ENCODE measurements around the gene XPO1.
"Not testable (repeated sequence)": the region's sequence is repeated elsewhere in the genome, so short reads cannot be mapped to it uniquely, and the experiment has no call there.

XPO1 gene

GRCh38 chr2:61529944-61530735 is 8.0 kb downstream of the XPO1 start:
- Histone ChIP-seq H2AFZ (ENCODE audit: low read depth, low read length) (no peak overlapping the region), H3K9me3 (ENCODE audit: low read length) (no peaks in the 10 kb centered on the region), H3K4me1 (ENCODE audit: insufficient read depth, low read length) (peaks cover 50% of the 10 kb centered on the region), H3K27me3 (ENCODE audit: insufficient read depth, low read length) (no peaks in the 10 kb centered on the region), H3K36me3 (ENCODE audit: insufficient read depth, low read length) (peaks cover 62% of the 10 kb centered on the region), H3K4me3 (ENCODE audit: low read length) (peak overlapping the region; percentile 3)

DNA sequence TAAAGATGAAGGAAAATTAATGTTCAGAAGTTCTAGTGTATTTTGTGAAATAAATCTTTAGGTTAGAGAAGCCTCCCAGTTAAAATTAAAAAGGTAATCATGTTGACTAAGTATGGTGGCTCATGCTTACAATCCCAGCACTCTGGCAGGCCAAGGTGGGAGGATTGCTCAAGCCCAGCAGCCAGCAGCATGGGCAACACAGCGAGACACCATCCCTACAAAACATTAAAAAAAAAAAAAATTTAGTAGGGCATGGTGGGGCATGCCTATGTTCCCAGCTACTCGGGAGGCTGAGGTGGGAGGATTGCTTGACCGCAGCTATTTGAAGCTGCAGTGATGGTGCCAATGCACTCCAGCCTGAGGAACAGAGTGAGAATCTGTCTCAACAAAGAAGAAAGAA is 17.9 kb downstream of the XPO1 start:
- H2AFZ ChIP-seq (ENCODE audit: low read depth, low read length) = no peak overlapping the region
- H3K27me3 ChIP-seq (ENCODE audit: insufficient read depth, low read length) = no peaks in the 10 kb centered on the region
- no peak overlapping the region for H3K4me3 ChIP-seq (ENCODE audit: low read length)
- H3K36me3 ChIP-seq (ENCODE audit: insufficient read depth, low read length) = peaks cover 89% of the 10 kb centered on the region
- peaks cover 11% of the 10 kb centered on the region for H3K4me1 ChIP-seq (ENCODE audit: insufficient read depth, low read length)
- no peaks in the 10 kb centered on the region for H3K9me3 ChIP-seq (ENCODE audit: low read length)

GRCh38 chr2:61512768-61513398 is 25.3 kb downstream of the XPO1 start:
- Histone ChIP-seq H3K27me3 (ENCODE audit: insufficient read depth, low read length) (no peaks in the 10 kb centered on the region), H3K4me3 (ENCODE audit: low read length) (no peak overlapping the region), H3K9me3 (ENCODE audit: low read length) (no peaks in the 10 kb centered on the region), H3K36me3 (ENCODE audit: insufficient read depth, low read length) (peaks cover 91% of the 10 kb centered on the region), H2AFZ (ENCODE audit: low read depth, low read length) (no peak overlapping the region), H3K4me1 (ENCODE audit: insufficient read depth, low read length) (no peaks in the 10 kb centered on the region)

DNA sequence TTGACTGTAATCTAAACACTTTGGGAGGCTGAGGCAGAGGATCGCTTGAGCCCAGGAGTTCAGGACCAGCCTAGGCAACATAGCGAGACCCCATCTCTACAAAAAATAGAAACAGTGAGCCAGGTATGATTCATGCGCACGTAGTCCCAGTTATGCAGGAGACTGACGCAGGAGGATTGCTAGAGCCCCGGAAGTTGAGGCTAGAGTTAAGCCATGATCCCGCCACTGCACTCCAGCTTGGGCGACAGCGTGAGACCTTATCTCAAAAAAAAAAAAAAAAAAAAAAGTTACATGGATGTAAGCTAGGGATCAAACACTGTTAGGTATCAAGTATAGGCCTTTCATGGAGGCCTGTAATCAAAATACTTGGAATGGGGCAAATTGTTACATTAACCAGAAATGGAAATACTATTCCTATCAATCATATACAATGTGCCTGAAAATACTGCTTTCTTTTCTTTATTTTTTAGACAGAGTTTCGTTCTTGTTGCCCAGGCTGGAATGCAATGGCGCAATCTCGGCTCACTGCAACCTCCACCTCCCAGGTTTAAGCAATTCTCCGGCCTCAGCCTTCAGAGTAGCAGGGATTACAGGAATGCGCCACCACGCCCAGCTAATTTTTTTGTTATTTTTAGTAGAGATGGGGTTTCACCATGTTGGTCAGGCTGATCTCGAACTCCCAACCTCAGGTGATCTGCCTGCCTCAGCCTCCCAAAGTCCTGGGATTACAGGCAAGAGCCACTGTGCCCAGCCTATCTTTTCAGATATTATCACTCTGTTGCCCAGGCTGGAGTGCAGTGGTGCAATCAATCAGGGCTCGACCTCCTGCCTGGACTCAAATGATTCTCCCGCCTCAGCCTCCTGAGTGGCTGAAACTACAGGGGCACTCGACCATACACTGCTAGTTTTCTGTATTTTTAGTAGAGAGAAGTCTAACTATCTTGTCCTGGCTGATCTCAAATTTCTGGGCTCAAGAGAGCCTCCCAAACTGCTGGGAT is 27.2 kb downstream of the XPO1 start:
- no peak overlapping the region for H2AFZ ChIP-seq (ENCODE audit: low read depth, low read length)
- no peaks in the 10 kb centered on the region for H3K9me3 ChIP-seq (ENCODE audit: low read length)
- no peak overlapping the region for H3K4me3 ChIP-seq (ENCODE audit: low read length)
- peaks cover 93% of the 10 kb centered on the region for H3K36me3 ChIP-seq (ENCODE audit: insufficient read depth, low read length)
- no peaks in the 10 kb centered on the region for H3K4me1 ChIP-seq (ENCODE audit: insufficient read depth, low read length)
- no peaks in the 10 kb centered on the region for H3K27me3 ChIP-seq (ENCODE audit: insufficient read depth, low read length)

DNA sequence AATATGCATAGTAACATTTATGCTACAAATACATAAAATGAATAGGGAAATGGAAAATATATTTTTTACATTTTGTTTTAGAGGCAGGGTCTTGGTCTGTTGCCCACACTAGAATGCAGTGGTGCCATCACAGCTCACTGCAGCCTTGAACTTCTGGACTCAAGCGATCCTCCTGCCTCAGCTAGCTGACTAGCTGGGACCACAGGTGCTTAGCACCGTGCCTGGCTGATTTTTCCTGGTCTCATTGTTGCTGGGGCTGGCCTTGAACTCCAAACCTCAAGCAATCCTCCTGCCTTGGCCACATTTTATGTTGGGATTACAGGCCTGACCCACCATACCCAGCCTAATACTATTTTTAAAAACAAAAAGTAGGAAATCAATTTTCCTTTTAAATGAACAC is 33.2 kb downstream of the XPO1 start:
- no peak overlapping the region for H3K4me3 ChIP-seq (ENCODE audit: low read length)
- no peaks in the 10 kb centered on the region for H3K4me1 ChIP-seq (ENCODE audit: insufficient read depth, low read length)
- H3K36me3 ChIP-seq (ENCODE audit: insufficient read depth, low read length) = peaks cover 90% of the 10 kb centered on the region
- no peaks in the 10 kb centered on the region for H3K9me3 ChIP-seq (ENCODE audit: low read length)
- no peak overlapping the region for H2AFZ ChIP-seq (ENCODE audit: low read depth, low read length)
- H3K27me3 ChIP-seq (ENCODE audit: insufficient read depth, low read length) = no peaks in the 10 kb centered on the region

GRCh38 chr2:61499060-61499459 is 39.1 kb downstream of the XPO1 start:
- peaks cover 89% of the 10 kb centered on the region for H3K36me3 ChIP-seq (ENCODE audit: insufficient read depth, low read length)
- no peaks in the 10 kb centered on the region for H3K9me3 ChIP-seq (ENCODE audit: low read length)
- H3K4me1 ChIP-seq (ENCODE audit: insufficient read depth, low read length) = no peaks in the 10 kb centered on the region
- H3K4me3 ChIP-seq (ENCODE audit: low read length) = no peak overlapping the region
- H2AFZ ChIP-seq (ENCODE audit: low read depth, low read length) = no peak overlapping the region
- no peaks in the 10 kb centered on the region for H3K27me3 ChIP-seq (ENCODE audit: insufficient read depth, low read length)

- Histone ChIP-seq H3K4me3 (ENCODE audit: low read length) (no peak overlapping the region), H3K36me3 (ENCODE audit: insufficient read depth, low read length) (peaks cover 90% of the 10 kb centered on the region), H3K4me1 (ENCODE audit: insufficient read depth, low read length) (no peaks in the 10 kb centered on the region), H3K9me3 (ENCODE audit: low read length) (no peaks in the 10 kb centered on the region), H2AFZ (ENCODE audit: low read depth, low read length) (no peak overlapping the region), H3K27me3 (ENCODE audit: insufficient read depth, low read length) (no peaks in the 10 kb centered on the region)
Observed at GRCh38 chr2:61493523-61493942, 44.6 kb downstream of the XPO1 start.

- no peak overlapping the region for H3K4me3 ChIP-seq (ENCODE audit: low read length)
- H3K27me3 ChIP-seq (ENCODE audit: insufficient read depth, low read length) = no peaks in the 10 kb centered on the region
Observed at GRCh38 chr2:61492476-61492875, 45.7 kb downstream of the XPO1 start.

DNA sequence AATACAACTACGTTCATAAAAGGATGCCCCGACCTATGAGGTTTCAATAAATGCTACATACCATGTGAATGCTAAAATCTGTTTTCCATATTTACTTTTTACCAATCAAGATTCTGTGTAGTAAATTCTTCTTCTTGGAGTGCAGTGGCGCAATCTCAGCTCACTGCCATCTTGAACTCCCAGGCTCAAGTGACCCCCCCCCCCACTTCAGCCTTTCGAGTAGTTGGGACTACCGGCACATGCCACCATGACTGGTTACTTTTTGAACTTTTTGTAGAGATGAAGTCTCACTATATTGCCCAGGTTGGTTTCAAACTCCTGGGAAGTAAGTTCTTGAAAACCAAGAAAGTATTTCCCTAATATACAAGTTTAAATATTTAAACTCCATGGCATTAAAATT is 52.9 kb downstream of the XPO1 start:
- Histone ChIP-seq H3K4me1 (ENCODE audit: insufficient read depth, low read length) (no peaks in the 10 kb centered on the region), H3K9me3 (ENCODE audit: low read length) (no peaks in the 10 kb centered on the region), H3K27me3 (ENCODE audit: insufficient read depth, low read length) (no peaks in the 10 kb centered on the region), H3K4me3 (ENCODE audit: low read length) (no peak overlapping the region), H2AFZ (ENCODE audit: low read depth, low read length) (no peak overlapping the region), H3K36me3 (ENCODE audit: insufficient read depth, low read length) (peaks cover 88% of the 10 kb centered on the region)

More at GRCh38 chr2:61492476-61492875, 45.7 kb downstream of the XPO1 start:
- Histone ChIP-seq H3K4me1 (ENCODE audit: insufficient read depth, low read length) (no peaks in the 10 kb centered on the region), H3K36me3 (ENCODE audit: insufficient read depth, low read length) (peaks cover 91% of the 10 kb centered on the region), H3K9me3 (ENCODE audit: low read length) (no peaks in the 10 kb centered on the region), H2AFZ (ENCODE audit: low read depth, low read length) (no peak overlapping the region)

- Histone ChIP-seq H3K36me3 (ENCODE audit: insufficient read depth, low read length) (peaks cover 62% of the 10 kb centered on the region), H3K4me3 (ENCODE audit: low read length) (no peak overlapping the region), H3K4me1 (ENCODE audit: insufficient read depth, low read length) (no peaks in the 10 kb centered on the region), H2AFZ (ENCODE audit: low read depth, low read length) (no peak overlapping the region), H3K27me3 (ENCODE audit: insufficient read depth, low read length) (no peaks in the 10 kb centered on the region), H3K9me3 (ENCODE audit: low read length) (peaks cover 2% of the 10 kb centered on the region)
Observed at GRCh38 chr2:61478086-61478485, 60.1 kb downstream of the XPO1 start.

- not testable (repeated sequence) for H3K27me3 ChIP-seq (ENCODE audit: insufficient read depth, low read length); H3K4me3 ChIP-seq (ENCODE audit: low read length); H3K9me3 ChIP-seq (ENCODE audit: low read length); H3K4me1 ChIP-seq (ENCODE audit: insufficient read depth, low read length); H2AFZ ChIP-seq (ENCODE audit: low read depth, low read length)
- peaks cover 52% of the 10 kb centered on the region for H3K36me3 ChIP-seq (ENCODE audit: insufficient read depth, low read length)
Observed at GRCh38 chr2:61476929-61477589, 61.1 kb downstream of the XPO1 start.

DNA sequence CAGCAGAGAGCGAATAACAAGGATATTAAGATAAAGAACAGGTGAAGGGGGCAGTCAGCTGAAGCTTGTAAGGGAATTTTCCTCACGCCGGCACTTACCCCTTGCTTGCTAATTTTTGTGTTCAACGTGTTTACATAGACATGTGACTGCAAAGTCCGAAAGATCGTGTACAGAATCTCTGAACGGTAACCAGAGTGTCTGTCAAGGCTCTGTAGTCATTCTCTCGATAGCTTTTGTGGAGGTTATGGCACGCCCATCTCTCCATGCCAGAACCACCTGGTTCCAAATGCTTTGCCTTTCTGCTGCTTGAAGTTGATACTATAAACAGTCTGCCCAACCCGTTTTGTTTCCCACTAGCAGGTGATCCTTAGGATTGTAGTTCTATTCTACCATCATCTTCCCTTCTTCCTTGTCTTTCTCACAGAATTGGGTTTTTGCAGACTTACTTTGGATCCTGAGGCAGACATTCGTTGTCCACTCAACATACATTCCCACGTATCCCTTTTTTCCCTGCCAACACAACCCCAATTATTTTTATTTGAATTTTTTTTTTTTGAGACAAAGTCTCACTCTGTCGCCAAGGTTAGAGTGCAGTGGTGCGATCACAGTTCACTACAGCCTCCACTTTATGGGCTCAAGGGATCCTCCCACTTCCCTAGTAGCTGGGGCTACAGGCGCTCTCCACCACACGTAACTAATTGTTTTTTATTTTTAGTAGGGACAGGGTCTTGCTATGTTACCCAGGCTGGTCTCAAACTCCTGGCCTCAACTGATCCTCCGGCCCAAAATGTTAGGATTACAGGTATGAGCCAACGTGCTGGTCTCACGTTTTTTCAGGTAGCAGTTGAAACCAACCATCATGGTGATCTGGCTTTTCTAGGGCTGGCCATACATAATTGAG is 66.0 kb downstream of the XPO1 start:
- H3K9me3 ChIP-seq (ENCODE audit: low read length) = peaks cover 2% of the 10 kb centered on the region
- peak overlapping the region; percentile 80 for H2AFZ ChIP-seq (ENCODE audit: low read depth, low read length)
- peak overlapping the region; percentile 80 for H3K4me3 ChIP-seq (ENCODE audit: low read length)
- H3K27me3 ChIP-seq (ENCODE audit: insufficient read depth, low read length) = no peaks in the 10 kb centered on the region
- peaks cover 13% of the 10 kb centered on the region for H3K4me1 ChIP-seq (ENCODE audit: insufficient read depth, low read length)
- H3K36me3 ChIP-seq (ENCODE audit: insufficient read depth, low read length) = peaks cover 12% of the 10 kb centered on the region

Data from neuron (in vitro differentiated cells).